ENCODE data around the gene FBXL19.
A peak's percentile ranks its signal among the peaks of the same experiment; 100 is the strongest.

Gene FBXL19

GRCh38 chr16:30894540-30895368, 28.6 kb upstream of the FBXL19 start:
- no peak for DNase-seq (ENCODE audit: low read depth)

- DNase-seq (ENCODE audit: low read depth) = no peak
These were observed 27.6 kb upstream of the FBXL19 start for GRCh38 chr16:30895627-30896260.

- peak; percentile 78 for DNase-seq (ENCODE audit: low read depth)
These were observed 27.0 kb upstream of the FBXL19 start, which contains the start of gene CTF1 for GRCh38 chr16:30896261-30896888. TSS of gene CTF1 (plus strand) at chr16:30896614. CDS start at chr16:30896644, 30 bp downstream.

- DNase-seq (ENCODE audit: low read depth) = peak; percentile 72
These were observed 26.3 kb upstream of the FBXL19 start for GRCh38 chr16:30896889-30897733.

GRCh38 chr16:30899794-30900193, 23.6 kb upstream of the FBXL19 start:
- DNase-seq (ENCODE audit: low read depth) = no peak

GRCh38 chr16:30900588-30900987, 22.8 kb upstream of the FBXL19 start:
- DNase-seq (ENCODE audit: low read depth) = no peak

GRCh38 chr16:30901201-30902028, 22.0 kb upstream of the FBXL19 start:
- DNase-seq (ENCODE audit: low read depth) = no peak

- no peak for DNase-seq (ENCODE audit: low read depth)
These were observed 21.1 kb upstream of the FBXL19 start for GRCh38 chr16:30902029-30902972.

GRCh38 chr16:30903002-30903401, 20.4 kb upstream of the FBXL19 start:
- no peak for DNase-seq (ENCODE audit: low read depth)

- DNase-seq (ENCODE audit: low read depth) = no peak
These were observed 19.8 kb upstream of the FBXL19 start for GRCh38 chr16:30903596-30903995.

GRCh38 chr16:30904114-30904780, 19.1 kb upstream of the FBXL19 start:
- DNase-seq (ENCODE audit: low read depth) = no peak

- DNase-seq (ENCODE audit: low read depth) = no peak
These were observed 16.3 kb upstream of the FBXL19 start for GRCh38 chr16:30907064-30907463.

- no peak for DNase-seq (ENCODE audit: low read depth)
These were observed 12.8 kb upstream of the FBXL19 start for GRCh38 chr16:30910427-30911029.

GRCh38 chr16:30912794-30913412, 10.5 kb upstream of the FBXL19 start:
- DNase-seq (ENCODE audit: low read depth) = no peak

- no peak for DNase-seq (ENCODE audit: low read depth)
These were observed 8.5 kb upstream of the FBXL19 start for GRCh38 chr16:30914830-30915229.

GRCh38 chr16:30918614-30919013, 4.8 kb upstream of the FBXL19 start:
- no peak for DNase-seq (ENCODE audit: low read depth)

- no peak for DNase-seq (ENCODE audit: low read depth)
These were observed 2.5 kb upstream of the FBXL19 start for GRCh38 chr16:30920891-30921290.

- DNase-seq (ENCODE audit: low read depth) = peak; percentile 79
These were observed 2.0 kb upstream of the FBXL19 start for GRCh38 chr16:30921459-30921747.
